IMR-90 (cell line): Measurements from ENCODE around the gene C17orf67. TPM values are rescaled to one million over a fixed set of nuclear protein-coding genes. Genes with fewer than 3 reads are reported as not detected.

Experiments used
- ATAC-seq: fragments of 200-7000 bp; cut with Tn5 transposase; 2 replicates; pipeline ENCODE4 v1.9.1; 2020; ENCODE audit warnings: low read depth, mild to moderate bottlenecking, moderate library complexity
- BruUV-seq: library from RNA; stranded (reverse); fragments of 400-500 nt; replicated peaks from 2 replicates; lab custom pipeline; 2021; lab: Mats Ljungman, UMichigan
- CTCF ChIA-PET: fragments of 300-600 bp; formaldehyde crosslinking; extraction: SDS; loops from one replicate; lab custom pipeline; 2021; ENCODE audit warnings: antibody characterized with exemption; lab: Yijun Ruan, JAX
- POLR2A ChIA-PET: fragments of 300-600 bp; sonication (Branson Sonifier 250); formaldehyde crosslinking; loops from one replicate; lab custom pipeline; 2022; ENCODE audit warnings: antibody characterized with exemption; ENCODE audit not compliant: unreplicated experiment; lab: Charles Lee
- DNase-seq: peaks from one replicate; pipeline ENCODE4 v3.0.0; 2013
- H2AFZ ChIP-seq: replicated peaks from 2 replicates; pipeline ENCODE3; 2013; ENCODE audit warnings: low read length, mild to moderate bottlenecking; ENCODE audit not compliant: poor library complexity
- H2AK5ac ChIP-seq: 2 replicates; pipeline ENCODE4 v1.6.1; 2013; ENCODE audit warnings: low read depth, low read length, inconsistent platforms
- H2AK9ac ChIP-seq: replicated peaks from 2 replicates; pipeline ENCODE3; 2013; ENCODE audit warnings: mild to moderate bottlenecking, low read depth, low read length, moderate library complexity; ENCODE audit not compliant: poor library complexity
- H2BK120ac ChIP-seq: 2 replicates; pipeline ENCODE4 v1.6.1; 2013; ENCODE audit warnings: low read depth, low read length, inconsistent platforms
- H2BK15ac ChIP-seq: 3 replicates; pipeline ENCODE4 v1.6.1; 2013; ENCODE audit warnings: low read depth, low read length, inconsistent platforms
- H2BK20ac ChIP-seq: 2 replicates; pipeline ENCODE4 v1.6.1; 2013; ENCODE audit warnings: low read depth, mild to moderate bottlenecking, inconsistent platforms, low read length, moderate library complexity
- H2BK5ac ChIP-seq: 2 replicates; pipeline ENCODE4 v1.6.1; 2013; ENCODE audit warnings: mild to moderate bottlenecking, low read depth, low read length, inconsistent platforms; ENCODE audit not compliant: poor library complexity, severe bottlenecking
- H3K14ac ChIP-seq: replicated peaks from 2 replicates; pipeline ENCODE4 v1.6.1; 2013; ENCODE audit warnings: low read depth, low read length, inconsistent platforms
- H3K18ac ChIP-seq: 2 replicates; pipeline ENCODE4 v1.6.1; 2013; ENCODE audit warnings: low read depth, low read length, control low read depth
- H3K23ac ChIP-seq: 2 replicates; pipeline ENCODE4 v1.6.1; 2013; ENCODE audit warnings: low read depth, low read length, inconsistent platforms
- H3K27ac ChIP-seq: 2 replicates; pipeline ENCODE4 v1.5.1; 2013; ENCODE audit warnings: mild to moderate bottlenecking, control low read depth, low read length; ENCODE audit not compliant: insufficient read depth
- H3K27me3 ChIP-seq: 2 replicates; pipeline ENCODE4 v1.6.1; 2013; ENCODE audit warnings: low read length; ENCODE audit not compliant: control insufficient read depth, insufficient read depth
- H3K36me3 ChIP-seq: 2 replicates; pipeline ENCODE4 v1.6.1; 2013; ENCODE audit warnings: low read length, mixed read lengths; ENCODE audit not compliant: control insufficient read depth, insufficient read depth
- H3K4ac ChIP-seq: 2 replicates; pipeline ENCODE4 v1.6.1; 2013; ENCODE audit warnings: low read depth, low read length, inconsistent platforms
- H3K4me1 ChIP-seq: 2 replicates; pipeline ENCODE4 v1.6.1; 2013; ENCODE audit warnings: low read length, mixed read lengths; ENCODE audit not compliant: control insufficient read depth, insufficient read depth
- H3K4me2 ChIP-seq: 2 replicates; pipeline ENCODE4 v1.6.1; 2013; ENCODE audit warnings: low read depth, mild to moderate bottlenecking, control low read depth, low read length, moderate library complexity
- H3K4me3 ChIP-seq: 2 replicates; pipeline ENCODE4 v1.5.1; 2013; ENCODE audit warnings: low read depth, mild to moderate bottlenecking, control low read depth, low read length, moderate library complexity; ENCODE audit not compliant: insufficient read depth
- H3K56ac ChIP-seq: 2 replicates; pipeline ENCODE4 v1.6.1; 2013; ENCODE audit warnings: low read length, inconsistent platforms; ENCODE audit not compliant: insufficient read depth; ENCODE audit errors: extremely low read depth
- H3K79me1 ChIP-seq, 2 experiments: 2 replicates each; pipeline ENCODE4 v1.6.1; 2013; ENCODE audit warnings: low read length in 2 of 2, inconsistent platforms in 1 of 2, low read depth in 1 of 2
- H3K9ac ChIP-seq: 2 replicates; pipeline ENCODE4 v1.6.1; 2013; ENCODE audit warnings: low read depth, low read length, control low read depth
- H3K9me1 ChIP-seq: 2 replicates; pipeline ENCODE4 v1.6.1; 2013; ENCODE audit warnings: low read length, inconsistent platforms; ENCODE audit not compliant: insufficient read depth
- H3K9me3 ChIP-seq: 2 replicates; pipeline ENCODE4 v1.6.1; 2013; ENCODE audit warnings: low read length; ENCODE audit not compliant: control insufficient read depth, insufficient read depth
- H4K20me1 ChIP-seq: 2 replicates; pipeline ENCODE4 v1.6.1; 2013; ENCODE audit warnings: low read length, inconsistent platforms; ENCODE audit not compliant: insufficient read depth
- H4K5ac ChIP-seq: 2 replicates; pipeline ENCODE4 v1.6.1; 2013; ENCODE audit warnings: mild to moderate bottlenecking, low read depth, low read length, control low read depth
- H4K8ac ChIP-seq, 2 experiments: 2 replicates each; pipeline ENCODE4 v1.6.1; 2013; ENCODE audit warnings: low read depth in 2 of 2, low read length in 2 of 2, control low read depth in 1 of 2, inconsistent platforms in 1 of 2
- H4K91ac ChIP-seq: 2 replicates; pipeline ENCODE4 v1.6.1; 2013; ENCODE audit warnings: low read depth, low read length, inconsistent platforms; ENCODE audit not compliant: insufficient read depth
- BHLHE40 ChIP-seq: fragments of 150-350 bp; IDR thresholded peaks from 2 replicates; pipeline ENCODE4 v1.6.1; 2016; ENCODE audit warnings: mild to moderate bottlenecking, low read depth, low read length
- CEBPB ChIP-seq: IDR thresholded peaks from 2 replicates; pipeline ENCODE4 v1.6.1; 2012; ENCODE audit warnings: low read depth, low read length, improper control_type of control experiment
- FOS ChIP-seq: fragments of 150-350 bp; IDR thresholded peaks from 2 replicates; pipeline ENCODE4 v1.6.1; 2016; ENCODE audit warnings: low read depth, low read length
- MAZ ChIP-seq: IDR thresholded peaks from 2 replicates; pipeline ENCODE4 v1.6.1; 2012; ENCODE audit warnings: low read depth, mild to moderate bottlenecking, low read length, improper control_type of control experiment, moderate library complexity, borderline replicate concordance
- MXI1 ChIP-seq: IDR thresholded peaks from 2 replicates; pipeline ENCODE4 v1.6.1; 2012; ENCODE audit warnings: low read depth, mild to moderate bottlenecking, low read length, moderate library complexity, borderline replicate concordance
- NFE2L2 ChIP-seq: fragments of 150-350 bp; IDR thresholded peaks from 2 replicates; pipeline ENCODE4 v1.6.1; 2016; ENCODE audit warnings: low read depth, mild to moderate bottlenecking, low read length
- POLR2A ChIP-seq: IDR thresholded peaks from 2 replicates; pipeline ENCODE4 v1.6.1; 2012; ENCODE audit warnings: mild to moderate bottlenecking, low read depth, low read length
- RCOR1 ChIP-seq: IDR thresholded peaks from 2 replicates; pipeline ENCODE4 v1.6.1; 2012; ENCODE audit warnings: mild to moderate bottlenecking, low read length, improper control_type of control experiment; ENCODE audit not compliant: insufficient replicate concordance
- RFX5 ChIP-seq: IDR thresholded peaks from 2 replicates; pipeline ENCODE4 v1.8.0; 2012; ENCODE audit warnings: low read depth, mild to moderate bottlenecking, low read length, moderate library complexity
- SMC3 ChIP-seq: fragments of 150-350 bp; IDR thresholded peaks from 2 replicates; pipeline ENCODE4 v1.6.1; 2016; ENCODE audit warnings: low read depth, mild to moderate bottlenecking, antibody characterized with exemption, low read length, moderate library complexity
- WGBS, 2 experiments: methylation state at CpG; one replicate each; pipeline versions ENCODE4 v1.1.5 to v1.1.7; 2013; ENCODE audit warnings: missing lambda C conversion rate in 2 of 2; ENCODE audit not compliant: insufficient read length in 1 of 2; ENCODE audit errors: extremely low coverage in 2 of 2; 5-methylcytosine and 5-hydroxymethylcytosine counted together
- dilution Hi-C: fragments of 300-500 bp; cut with HindIII; formaldehyde crosslinking; loops from one replicate; pipeline ENCODE4 v1.14.3; 2018; ENCODE audit warnings: low sequenced_read_pairs; ENCODE audit not compliant: unreplicated experiment
- in situ Hi-C: fragments of 300-500 bp; cut with MboI; formaldehyde crosslinking; loops from 3 replicates; pipeline ENCODE4 v1.14.3; 2019; ENCODE audit warnings: low sequenced_read_pairs, inconsistent platforms, mixed read lengths
- intact Hi-C: fragments of 100-400 bp; cut with micrococcal nuclease; formaldehyde crosslinking; loops from 2 replicates; pipeline ENCODE4 v1.10.0; 2022
- polyA plus RNA-seq, 3 experiments: library from polyadenylated mRNA; depleted of rRNA; stranded (reverse); fragments of >200 nt; gene quantifications; 2 replicates each; pipeline ENCODE4 v1.2.3, GENCODE V29; 2012; ENCODE audit warnings: low replicate concordance in 1 of 3
- total RNA-seq: library from RNA; depleted of rRNA; stranded (reverse); fragments of >200 nt; gene quantifications from 2 replicates; pipeline ENCODE4 v1.2.3, GENCODE V29; 2012
- TF ChIP-seq, protein P1 (sequence below): conservative IDR thresholded peaks from 2 replicates; pipeline ENCODE4 v1.5.1; 2012; ENCODE audit warnings: mild to moderate bottlenecking, low read depth, low read length, improper control_type of control experiment

The C17orf67 gene
- total and polyA plus RNA-seq, 2 of the 4 experiments (the other 2 are of a cell fraction), result 0.18 to 1.1 TPM

DNA sequence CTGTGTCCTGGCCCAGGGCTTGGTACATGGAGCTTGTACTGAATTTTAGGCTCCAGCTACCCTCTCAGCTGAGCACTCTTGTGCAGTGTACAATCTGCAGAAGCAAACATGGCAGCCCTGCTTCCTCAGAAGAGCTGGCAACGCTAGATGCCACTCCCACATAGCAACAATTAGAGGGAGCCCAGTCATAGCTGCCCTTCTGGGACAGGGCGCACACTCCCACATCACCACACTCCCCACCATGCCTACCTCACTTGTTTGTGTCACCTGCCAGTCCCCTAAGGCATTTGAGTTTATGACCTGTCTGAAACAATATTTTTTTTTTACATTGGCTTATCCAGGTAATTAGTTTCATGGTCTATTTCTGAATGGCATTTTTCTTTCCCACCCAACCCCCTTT, 72.3 kb downstream of the C17orf67 start:
- Histone ChIP-seq H2BK120ac (peak overlapping the region; percentile 42; the same call in 1 of the 2 replicates), H3K18ac (no peak overlapping the region), H2BK5ac (no peak overlapping the region), H3K79me1 (no peaks in the 10 kb centered on the region), H3K27me3 (no peaks in the 10 kb centered on the region), H2AFZ (peak overlapping the region; percentile 51), H4K20me1 (no peaks in the 10 kb centered on the region), H3K4me3 (no peak overlapping the region), H3K36me3 (no peaks in the 10 kb centered on the region), H3K4ac (peak overlapping the region; percentile 40), H3K4me2 (no peak overlapping the region), H3K14ac (0 out of 2 replicates have a peak overlapping the region, but pooled peaks have one; percentile 2), H2BK20ac (peak overlapping the region; percentile 36; the same call in 1 of the 2 replicates), H3K4me1 (peaks cover 6% of the 10 kb centered on the region), H3K9ac (no peak overlapping the region), H4K8ac (peak overlapping the region in 1 of 2 experiments; percentile 29; a peak in 1 of 4 replicates), H2AK5ac (peak overlapping the region; percentile 81), H4K91ac (0 out of 2 replicates have a peak overlapping the region, but pooled peaks have one; percentile 23), H4K5ac (no peak overlapping the region), H2AK9ac (no peak overlapping the region), H3K23ac (no peak overlapping the region), H3K27ac (no peak overlapping the region), H3K56ac (no peak overlapping the region), H2BK15ac (peak overlapping the region; percentile 20; the same call in 2 of the 3 replicates), H3K9me1 (0 out of 2 replicates have a peak, but pooled peaks cover 7% of the 10 kb centered on the region), H3K9me3 (peaks cover 4% of the 10 kb centered on the region)
- WGBS, 2 experiments, result 83% methylated on average over 1 of the region's 2 CpGs; no CpG with 5 or more reads in 1 of the 2 experiments
- CTCF ChIA-PET, result no interaction called here
- intact Hi-C loops (no loop called here), dilution Hi-C loops (no loop called here), in situ Hi-C loops (no loop called here)
- DNase-seq, result no peak
- BruUV-seq, result no TSS peak
- POLR2A ChIA-PET, result no interaction called here
- TF ChIP-seq POLR2A (no peak), CEBPB (no peak), NFE2L2 (no peak), SMC3 (no peak), MAZ (no peak), FOS (no peak), RCOR1 (no peak), RFX5 (no peak), MXI1 (no peak), BHLHE40 (no peak)
- TF ChIP-seq, protein P1, sequence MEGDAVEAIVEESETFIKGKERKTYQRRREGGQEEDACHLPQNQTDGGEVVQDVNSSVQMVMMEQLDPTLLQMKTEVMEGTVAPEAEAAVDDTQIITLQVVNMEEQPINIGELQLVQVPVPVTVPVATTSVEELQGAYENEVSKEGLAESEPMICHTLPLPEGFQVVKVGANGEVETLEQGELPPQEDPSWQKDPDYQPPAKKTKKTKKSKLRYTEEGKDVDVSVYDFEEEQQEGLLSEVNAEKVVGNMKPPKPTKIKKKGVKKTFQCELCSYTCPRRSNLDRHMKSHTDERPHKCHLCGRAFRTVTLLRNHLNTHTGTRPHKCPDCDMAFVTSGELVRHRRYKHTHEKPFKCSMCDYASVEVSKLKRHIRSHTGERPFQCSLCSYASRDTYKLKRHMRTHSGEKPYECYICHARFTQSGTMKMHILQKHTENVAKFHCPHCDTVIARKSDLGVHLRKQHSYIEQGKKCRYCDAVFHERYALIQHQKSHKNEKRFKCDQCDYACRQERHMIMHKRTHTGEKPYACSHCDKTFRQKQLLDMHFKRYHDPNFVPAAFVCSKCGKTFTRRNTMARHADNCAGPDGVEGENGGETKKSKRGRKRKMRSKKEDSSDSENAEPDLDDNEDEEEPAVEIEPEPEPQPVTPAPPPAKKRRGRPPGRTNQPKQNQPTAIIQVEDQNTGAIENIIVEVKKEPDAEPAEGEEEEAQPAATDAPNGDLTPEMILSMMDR, result no peak
- no peak for ATAC-seq
